ENCODE data around the gene DLG2.

DNA sequence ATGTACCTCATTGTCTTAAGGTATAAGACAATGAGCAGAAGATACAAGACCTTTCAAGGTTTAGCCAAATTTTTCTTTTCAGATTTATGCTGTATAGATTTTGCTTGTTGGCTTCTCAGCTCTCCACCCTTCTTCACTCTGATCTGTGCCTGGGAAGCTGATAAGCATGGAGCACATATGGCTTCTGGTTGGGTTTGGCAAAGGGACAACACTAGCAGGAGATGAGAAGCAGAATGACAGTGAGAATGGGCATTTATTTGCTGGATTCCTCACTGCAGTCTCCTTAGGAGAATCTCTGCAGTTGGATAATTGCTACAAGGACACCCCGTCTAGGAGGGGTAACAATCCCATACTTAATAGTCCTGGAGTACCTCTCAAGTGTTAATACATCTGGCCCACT, 1866.2 kb downstream of the DLG2 start:
- no peak for TF ChIP-seq EP300 (IDR thresholded peaks at IDR 0.05)
- TF ChIP-seq, protein P1, sequence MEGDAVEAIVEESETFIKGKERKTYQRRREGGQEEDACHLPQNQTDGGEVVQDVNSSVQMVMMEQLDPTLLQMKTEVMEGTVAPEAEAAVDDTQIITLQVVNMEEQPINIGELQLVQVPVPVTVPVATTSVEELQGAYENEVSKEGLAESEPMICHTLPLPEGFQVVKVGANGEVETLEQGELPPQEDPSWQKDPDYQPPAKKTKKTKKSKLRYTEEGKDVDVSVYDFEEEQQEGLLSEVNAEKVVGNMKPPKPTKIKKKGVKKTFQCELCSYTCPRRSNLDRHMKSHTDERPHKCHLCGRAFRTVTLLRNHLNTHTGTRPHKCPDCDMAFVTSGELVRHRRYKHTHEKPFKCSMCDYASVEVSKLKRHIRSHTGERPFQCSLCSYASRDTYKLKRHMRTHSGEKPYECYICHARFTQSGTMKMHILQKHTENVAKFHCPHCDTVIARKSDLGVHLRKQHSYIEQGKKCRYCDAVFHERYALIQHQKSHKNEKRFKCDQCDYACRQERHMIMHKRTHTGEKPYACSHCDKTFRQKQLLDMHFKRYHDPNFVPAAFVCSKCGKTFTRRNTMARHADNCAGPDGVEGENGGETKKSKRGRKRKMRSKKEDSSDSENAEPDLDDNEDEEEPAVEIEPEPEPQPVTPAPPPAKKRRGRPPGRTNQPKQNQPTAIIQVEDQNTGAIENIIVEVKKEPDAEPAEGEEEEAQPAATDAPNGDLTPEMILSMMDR (IDR thresholded peaks at IDR 0.05) = no peak

Measured in sigmoid colon (tissue), 4 donors.